ENCODE measurements around the gene NPVF.

NPVF gene

GRCh38 chr7:25244254-25245033 is 16.2 kb upstream of the NPVF start:
- DNase-seq (ENCODE audit: low spot score): no peak
- no peak overlapping the region for H3K4me3 ChIP-seq (ENCODE audit: severe bottlenecking)
- ATAC-seq (ENCODE audit: low read depth): no peak
- H3K4me1 ChIP-seq (ENCODE audit: insufficient read depth, poor library complexity, severe bottlenecking): no peaks in the 10 kb centered on the region
- TF ChIP-seq CTCF (IDR thresholded peaks at IDR 0.05; ENCODE audit: poor library complexity, severe bottlenecking): no peak
- H3K9me3 ChIP-seq (ENCODE audit: severe bottlenecking): no peaks in the 10 kb centered on the region
- no peaks in the 10 kb centered on the region for H3K36me3 ChIP-seq (ENCODE audit: low read depth)
- peaks cover 8% of the 10 kb centered on the region for H3K27me3 ChIP-seq (ENCODE audit: insufficient read depth, poor library complexity, severe bottlenecking)
- no peak overlapping the region for H3K27ac ChIP-seq (ENCODE audit: poor library complexity, severe bottlenecking)

- Histone ChIP-seq H3K36me3 (ENCODE audit: low read depth) (no peaks in the 10 kb centered on the region), H3K4me1 (ENCODE audit: insufficient read depth, poor library complexity, severe bottlenecking) (no peaks in the 10 kb centered on the region), H3K9me3 (ENCODE audit: severe bottlenecking) (no peaks in the 10 kb centered on the region), H3K27ac (ENCODE audit: poor library complexity, severe bottlenecking) (no peak overlapping the region), H3K4me3 (ENCODE audit: severe bottlenecking) (no peak overlapping the region), H3K27me3 (ENCODE audit: insufficient read depth, poor library complexity, severe bottlenecking) (peaks cover 8% of the 10 kb centered on the region)
- DNase-seq (ENCODE audit: low spot score): no peak
- no peak for TF ChIP-seq CTCF (IDR thresholded peaks at IDR 0.05; ENCODE audit: poor library complexity, severe bottlenecking)
- ATAC-seq (ENCODE audit: low read depth): no peak
Observed at GRCh38 chr7:25242678-25243077, 14.4 kb upstream of the NPVF start.

- H3K4me1 ChIP-seq (ENCODE audit: insufficient read depth, poor library complexity, severe bottlenecking): no peaks in the 10 kb centered on the region
- no peak for DNase-seq (ENCODE audit: low spot score)
- no peak for ATAC-seq (ENCODE audit: low read depth)
- no peak overlapping the region for H3K27ac ChIP-seq (ENCODE audit: poor library complexity, severe bottlenecking)
- TF ChIP-seq CTCF (IDR thresholded peaks at IDR 0.05; ENCODE audit: poor library complexity, severe bottlenecking): no peak
- H3K27me3 ChIP-seq (ENCODE audit: insufficient read depth, poor library complexity, severe bottlenecking): peaks cover 8% of the 10 kb centered on the region
- no peak overlapping the region for H3K4me3 ChIP-seq (ENCODE audit: severe bottlenecking)
- H3K36me3 ChIP-seq (ENCODE audit: low read depth): no peaks in the 10 kb centered on the region
- no peaks in the 10 kb centered on the region for H3K9me3 ChIP-seq (ENCODE audit: severe bottlenecking)
Observed at GRCh38 chr7:25240896-25241295, 12.6 kb upstream of the NPVF start.

GRCh38 chr7:25240340-25240739 is 12.1 kb upstream of the NPVF start:
- Histone ChIP-seq H3K4me1 (ENCODE audit: insufficient read depth, poor library complexity, severe bottlenecking) (no peaks in the 10 kb centered on the region), H3K27ac (ENCODE audit: poor library complexity, severe bottlenecking) (no peak overlapping the region), H3K36me3 (ENCODE audit: low read depth) (no peaks in the 10 kb centered on the region), H3K9me3 (ENCODE audit: severe bottlenecking) (no peaks in the 10 kb centered on the region), H3K4me3 (ENCODE audit: severe bottlenecking) (no peak overlapping the region), H3K27me3 (ENCODE audit: insufficient read depth, poor library complexity, severe bottlenecking) (peaks cover 8% of the 10 kb centered on the region)
- no peak for ATAC-seq (ENCODE audit: low read depth)
- no peak for TF ChIP-seq CTCF (IDR thresholded peaks at IDR 0.05; ENCODE audit: poor library complexity, severe bottlenecking)
- DNase-seq (ENCODE audit: low spot score): no peak

- no peaks in the 10 kb centered on the region for H3K36me3 ChIP-seq (ENCODE audit: low read depth)
- H3K27me3 ChIP-seq (ENCODE audit: insufficient read depth, poor library complexity, severe bottlenecking): peaks cover 8% of the 10 kb centered on the region
- no peak for TF ChIP-seq CTCF (IDR thresholded peaks at IDR 0.05; ENCODE audit: poor library complexity, severe bottlenecking)
- ATAC-seq (ENCODE audit: low read depth): no peak
- H3K4me1 ChIP-seq (ENCODE audit: insufficient read depth, poor library complexity, severe bottlenecking): no peaks in the 10 kb centered on the region
- H3K4me3 ChIP-seq (ENCODE audit: severe bottlenecking): no peak overlapping the region
- H3K9me3 ChIP-seq (ENCODE audit: severe bottlenecking): no peaks in the 10 kb centered on the region
- H3K27ac ChIP-seq (ENCODE audit: poor library complexity, severe bottlenecking): no peak overlapping the region
- DNase-seq (ENCODE audit: low spot score): no peak
Observed at GRCh38 chr7:25239888-25240287, 11.6 kb upstream of the NPVF start.

All from RWPE2 (cell line).